COLO668 (cell line): ENCODE measurements around the gene DRG1.
"Not testable (repeated sequence)": the region's sequence is repeated elsewhere in the genome, so short reads cannot be mapped to it uniquely, and the experiment has no call there.

Experiments used
- DNase-seq: peaks from one replicate; lab custom pipeline; 2025; ENCODE audit not compliant: unreplicated experiment; lab: John Stamatoyannopoulos, UW

DRG1 gene

DNA sequence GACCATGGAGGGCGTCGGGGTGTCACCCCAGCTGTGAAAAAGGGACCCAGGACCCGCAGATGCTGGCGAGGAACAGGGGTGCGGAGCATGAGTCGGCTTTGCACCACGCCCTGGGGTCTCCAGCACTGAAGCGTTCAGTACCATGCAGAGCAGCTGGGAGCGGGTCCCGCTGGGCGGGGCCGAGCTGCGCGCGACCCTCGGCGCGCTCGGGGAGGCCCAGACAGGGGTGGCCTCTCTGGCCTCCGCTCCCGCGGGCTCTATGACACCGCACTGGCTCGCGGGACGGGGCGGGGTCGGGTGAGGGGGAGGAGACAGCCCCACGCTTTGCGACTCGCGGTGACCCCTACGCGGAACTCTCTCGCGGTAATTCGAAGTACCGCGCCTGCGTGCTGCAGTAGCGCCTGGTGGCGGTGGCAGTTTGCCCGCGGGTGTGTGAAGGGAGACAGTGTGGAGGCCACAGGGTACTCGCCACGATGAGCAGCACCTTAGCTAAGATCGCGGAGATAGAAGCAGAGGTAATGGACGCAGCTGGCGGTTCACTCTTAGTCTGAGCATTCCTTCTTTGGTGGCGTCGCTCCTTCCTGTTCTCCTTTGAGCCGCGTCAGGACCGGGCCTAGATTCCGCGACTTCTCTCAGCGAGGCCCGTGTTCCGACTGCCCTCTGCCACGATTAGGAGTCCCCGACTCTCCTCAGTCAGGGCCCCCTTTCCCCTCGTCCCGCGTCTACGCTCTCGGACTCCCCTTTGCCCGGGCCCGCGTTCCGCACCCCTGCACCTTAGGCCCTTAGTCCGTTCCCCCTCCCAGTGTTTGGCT, at the start of gene DRG1:
TSS of gene DRG1 (plus strand) at position 394 of the 812 bp plus-strand sequence. CDS start at position 474, 80 bp downstream.
- DNase-seq = peak; percentile 97

DNA sequence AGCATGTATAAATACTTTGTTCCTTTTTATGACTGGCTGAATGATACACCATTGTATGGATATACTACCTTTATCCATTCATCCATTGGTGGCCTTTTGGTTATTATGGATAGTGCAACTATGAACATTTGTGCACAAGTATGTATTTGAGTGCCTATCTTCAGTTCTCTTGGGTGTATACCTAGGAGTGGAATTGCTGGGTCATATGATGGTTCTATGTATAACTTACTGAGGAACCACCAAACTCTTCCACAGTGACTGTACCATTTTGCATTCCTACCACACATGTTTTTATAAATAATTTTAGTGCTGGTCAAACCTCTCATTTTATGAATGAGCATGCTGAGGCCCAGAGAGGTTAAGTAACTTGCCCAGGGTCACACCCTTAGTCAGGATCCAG, 49.4 kb upstream of the DRG1 start:
- DNase-seq = no peak

DNA sequence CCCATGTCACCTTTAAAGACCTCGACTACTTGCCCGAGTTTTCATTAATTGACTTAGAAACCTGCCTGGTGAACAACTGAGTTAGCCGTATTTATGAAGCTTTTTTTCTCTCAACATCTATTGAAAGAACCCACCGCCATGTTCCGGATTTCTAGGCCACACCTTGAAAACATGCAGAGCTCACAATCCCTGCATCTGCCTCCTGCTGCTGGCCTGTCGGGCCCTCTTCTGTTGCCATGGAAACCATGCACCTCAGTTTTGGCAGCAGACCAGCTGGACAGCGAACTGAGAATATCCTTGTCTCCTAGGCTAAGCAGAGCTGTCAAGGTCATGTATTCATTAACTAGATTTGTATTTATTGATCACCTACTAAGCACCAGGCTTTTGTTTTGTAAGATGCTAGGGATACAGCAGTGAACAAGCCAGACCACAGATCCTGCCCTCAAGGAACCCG, 49.0 kb upstream of the DRG1 start:
- peak; percentile 60 for DNase-seq

DNA sequence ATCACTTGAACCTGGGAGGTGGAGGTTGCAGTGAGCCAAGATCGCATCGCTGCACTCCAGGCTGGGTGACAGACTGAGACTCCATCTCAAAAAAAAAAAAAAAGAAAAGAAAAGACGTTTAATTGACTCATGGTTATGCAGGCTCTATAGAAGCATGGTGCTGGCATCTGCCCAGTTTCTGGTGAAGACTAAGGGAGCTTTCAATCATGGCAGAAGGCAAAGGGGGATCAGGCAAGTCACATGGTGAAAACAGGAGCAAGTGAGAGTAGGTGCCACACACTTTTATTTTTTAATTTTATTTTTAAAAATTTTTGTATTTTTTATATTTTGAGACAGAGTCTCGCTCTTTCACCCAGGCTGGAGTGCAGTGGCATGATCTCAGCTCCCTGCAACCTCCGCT, 44.9 kb upstream of the DRG1 start:
- no peak for DNase-seq

DNA sequence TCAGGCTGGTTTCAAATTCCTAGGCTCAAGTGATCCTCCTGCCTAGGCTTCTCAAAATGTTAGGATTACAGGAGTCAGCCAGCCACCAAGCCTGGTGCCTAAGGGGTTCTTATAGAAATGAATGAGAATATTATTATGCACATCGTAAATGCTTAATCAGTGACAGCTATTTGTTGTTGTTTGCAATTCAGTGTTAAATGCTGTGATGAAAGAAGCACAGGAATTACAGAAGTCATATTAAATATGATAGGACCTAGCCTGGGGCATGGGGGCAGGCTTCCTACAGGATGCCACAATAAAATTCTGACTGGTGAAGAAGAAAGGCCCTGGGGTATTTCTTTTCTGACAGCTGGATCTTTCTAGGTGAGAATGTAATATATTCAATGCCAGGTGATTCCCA, 39.4 kb upstream of the DRG1 start:
- no peak for DNase-seq

DNA sequence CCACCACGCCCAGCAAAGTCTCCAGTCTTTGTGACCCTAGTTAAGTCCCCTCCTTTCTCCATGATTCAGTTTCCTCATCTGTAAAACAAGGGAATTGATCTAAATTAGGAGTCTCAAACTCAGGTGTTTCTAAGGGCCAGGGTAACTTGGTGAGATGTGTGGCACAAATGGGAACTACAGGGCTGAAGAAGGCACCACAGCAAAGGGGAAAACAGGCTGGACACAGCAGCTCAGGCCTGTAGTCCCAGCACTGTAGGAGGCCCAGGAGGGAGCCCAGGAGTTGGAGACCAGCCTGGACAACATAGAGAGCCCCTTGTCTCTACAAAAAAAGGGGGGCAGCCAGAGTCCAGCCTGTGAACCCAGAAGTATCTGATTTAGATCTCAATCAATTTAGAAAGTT, 37.7 kb upstream of the DRG1 start:
- DNase-seq = no peak

GRCh38 chr22:31363885-31364465, 35.4 kb upstream of the DRG1 start:
- DNase-seq = no peak

- DNase-seq = no peak
These were observed 32.0 kb upstream of the DRG1 start for GRCh38 chr22:31367426-31367825.

DNA sequence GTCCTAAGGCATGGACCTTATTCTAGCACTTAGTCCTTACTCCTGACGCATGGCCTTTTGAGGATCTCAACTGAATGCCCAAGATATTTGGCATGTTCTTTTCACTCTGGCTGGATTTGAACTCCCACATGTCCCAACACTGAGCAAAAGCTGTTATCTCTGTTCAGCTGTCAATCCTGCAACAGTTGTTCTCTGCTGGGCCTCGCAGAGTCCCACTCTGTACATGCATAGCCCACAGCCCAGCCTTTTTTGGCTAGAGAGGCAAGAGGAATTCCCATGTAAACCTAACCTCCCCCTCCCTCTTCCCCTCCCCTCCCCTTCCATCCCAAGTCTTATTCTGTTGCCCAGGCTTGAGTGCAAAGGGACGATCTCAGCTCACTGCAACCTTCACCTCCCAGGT, 21.8 kb upstream of the DRG1 start:
- no peak for DNase-seq

DNA sequence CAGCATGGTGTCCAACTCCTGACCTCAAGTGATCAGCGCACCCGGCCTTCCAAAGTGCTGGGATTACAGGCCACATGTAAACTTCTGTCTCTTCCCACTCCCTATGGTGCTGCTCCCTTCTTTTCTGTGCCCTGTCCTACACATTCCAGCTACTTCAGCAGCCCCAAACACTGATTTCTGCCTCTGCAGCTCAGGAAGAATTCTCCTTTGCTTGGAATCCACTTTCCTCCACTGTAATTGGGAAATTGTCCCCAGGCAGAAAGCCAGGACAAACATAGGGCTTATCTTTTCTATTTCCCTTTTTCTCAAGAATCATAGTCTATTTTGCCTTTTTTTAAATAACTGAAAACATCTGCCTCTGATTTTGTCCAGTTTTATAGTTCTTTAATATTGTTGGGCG, 21.3 kb upstream of the DRG1 start:
- no peak for DNase-seq

- not testable (repeated sequence) for DNase-seq
These were observed 20.8 kb upstream of the DRG1 start for GRCh38 chr22:31378651-31379050.

DNA sequence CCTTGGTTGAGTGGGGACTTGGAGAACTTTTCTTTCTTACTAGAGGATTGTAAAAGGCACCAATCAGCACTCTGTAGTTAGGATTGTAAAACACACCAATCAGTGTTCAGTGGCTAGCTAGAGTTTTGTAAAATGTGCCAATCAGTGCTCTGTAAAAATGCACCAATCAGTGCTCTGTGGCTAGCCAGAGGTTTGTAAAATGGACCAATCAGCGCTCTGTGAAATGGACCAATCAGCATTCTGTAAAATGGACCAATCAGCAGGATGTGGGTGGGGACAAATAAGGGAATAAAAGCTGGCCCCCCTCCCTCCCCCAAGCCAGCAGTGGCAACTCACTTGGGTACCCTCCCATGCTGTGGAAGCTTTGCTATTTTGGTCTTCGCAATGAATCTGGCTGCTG, 5.5 kb upstream of the DRG1 start:
- DNase-seq = no peak

DNA sequence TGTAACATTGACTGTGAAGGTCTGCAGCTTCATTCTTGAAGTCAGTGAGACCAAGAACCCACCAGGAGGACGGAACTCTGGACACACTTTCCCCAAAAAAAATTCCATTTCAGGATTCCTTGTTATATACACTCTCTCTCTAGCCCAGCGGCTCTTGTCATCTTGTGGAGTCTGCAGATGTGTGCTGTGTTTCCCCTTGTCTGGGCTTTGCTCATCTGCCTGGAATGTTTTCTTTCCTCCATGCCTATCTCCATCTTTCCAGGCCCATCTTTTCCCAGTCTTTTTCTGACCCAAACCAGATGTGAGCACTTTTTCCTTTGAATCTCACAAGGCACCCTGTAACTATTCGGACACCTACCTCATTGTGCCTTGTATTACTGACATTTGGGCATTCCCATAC, 5.1 kb upstream of the DRG1 start:
- DNase-seq = no peak

DNA sequence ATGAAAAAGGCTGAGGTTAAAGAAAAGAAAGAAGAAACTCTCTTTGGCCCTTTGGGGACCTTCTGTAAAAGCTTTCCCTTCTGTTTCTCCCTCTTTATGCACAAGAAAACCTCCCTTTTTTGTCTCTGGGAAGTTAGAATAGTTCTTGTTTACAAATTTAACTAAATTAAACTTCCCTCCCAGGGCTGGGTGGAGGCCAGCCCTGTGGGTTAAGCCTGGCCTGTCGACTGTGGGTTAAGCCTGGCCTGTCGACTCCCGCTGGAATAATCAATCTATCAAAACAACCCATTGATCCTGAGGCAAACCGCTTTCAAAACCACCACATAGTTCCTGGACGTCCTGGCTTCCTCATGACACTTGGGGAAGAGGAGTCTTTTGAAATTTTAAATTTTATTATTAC, 1.2 kb upstream of the DRG1 start:
- DNase-seq = no peak

- peak; percentile 28 for DNase-seq
These were observed 606 bp downstream of the DRG1 start for GRCh38 chr22:31400023-31400397.

GRCh38 chr22:31402350-31402749, 2.9 kb downstream of the DRG1 start:
- DNase-seq = not testable (repeated sequence)

DNA sequence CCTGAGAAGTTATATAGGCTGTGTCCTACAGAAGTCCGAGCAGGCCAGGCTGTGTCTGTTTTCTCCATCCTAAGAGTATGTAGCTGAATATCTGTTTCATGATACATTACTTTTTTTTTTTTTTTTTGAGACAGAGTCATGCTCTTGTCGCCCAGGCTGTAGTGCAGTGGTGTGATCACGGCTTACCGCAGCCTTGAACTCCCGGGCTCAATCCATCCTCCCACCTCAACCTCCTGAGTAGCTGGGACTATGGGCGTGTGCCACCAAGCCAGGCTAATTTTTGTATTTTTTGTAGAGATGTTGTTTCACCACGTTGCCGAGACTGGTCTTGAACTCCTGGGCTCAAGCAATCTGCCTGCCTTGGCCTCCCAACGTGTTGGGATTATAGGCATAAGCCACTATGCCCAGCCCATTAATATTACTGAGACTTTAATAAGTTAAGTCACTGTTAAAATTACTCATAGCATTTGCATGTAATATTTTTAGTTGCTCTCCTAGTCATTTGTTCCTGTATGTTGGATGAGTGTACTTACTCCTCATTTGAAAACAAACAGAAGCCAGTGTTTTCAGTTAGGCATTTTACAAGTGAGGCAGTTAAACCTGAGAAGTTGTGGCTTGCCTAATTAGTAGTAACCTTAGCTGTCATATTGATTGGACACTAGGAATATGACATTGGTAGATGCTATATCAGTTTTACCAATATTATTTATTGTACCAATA, 26.1 kb downstream of the DRG1 start:
- DNase-seq = no peak

DNA sequence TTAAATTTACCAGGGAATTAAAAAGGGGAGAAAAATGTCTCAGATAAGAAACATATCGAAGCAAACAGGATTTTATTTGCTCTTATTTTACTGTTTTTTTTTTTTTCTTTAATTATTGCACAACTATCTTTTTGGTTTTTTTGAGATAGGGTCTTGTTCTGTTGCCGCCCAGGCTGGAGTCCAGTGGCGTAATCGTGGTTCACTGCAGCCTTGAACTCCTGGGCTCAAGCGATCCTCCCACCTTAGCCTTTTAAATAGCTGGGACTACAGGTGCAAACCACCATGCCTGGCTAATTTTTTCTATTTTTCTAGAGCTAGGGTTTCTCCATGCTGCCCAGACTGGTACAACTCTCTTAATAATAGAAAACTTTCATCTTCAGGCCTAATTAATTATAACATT, 32.5 kb downstream of the DRG1 start:
- DNase-seq = no peak

GRCh38 chr22:31436132-31436531, 36.7 kb downstream of the DRG1 start:
- DNase-seq = no peak

GRCh38 chr22:31439808-31440207, 40.4 kb downstream of the DRG1 start:
- DNase-seq = no peak

DNA sequence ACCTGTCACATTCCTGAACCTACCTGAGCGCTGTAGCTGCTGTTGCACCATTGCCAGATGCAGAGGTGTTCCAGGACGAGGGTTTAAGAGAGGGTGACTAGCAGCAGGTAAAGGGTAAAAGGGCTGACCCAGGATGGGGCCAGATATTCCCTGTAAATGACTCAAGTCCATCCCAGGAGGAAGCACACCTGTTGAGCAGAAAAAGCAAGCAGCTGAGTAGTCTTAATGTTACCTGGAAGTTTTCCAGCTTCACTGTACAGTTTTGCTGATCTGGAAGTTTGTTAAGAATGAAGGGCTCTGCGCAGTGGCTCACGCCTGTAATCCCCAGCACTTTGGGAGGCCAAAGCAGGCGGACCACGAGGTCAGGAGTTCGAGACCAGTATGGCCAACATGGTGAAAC, 41.3 kb downstream of the DRG1 start:
- no peak for DNase-seq

DNA sequence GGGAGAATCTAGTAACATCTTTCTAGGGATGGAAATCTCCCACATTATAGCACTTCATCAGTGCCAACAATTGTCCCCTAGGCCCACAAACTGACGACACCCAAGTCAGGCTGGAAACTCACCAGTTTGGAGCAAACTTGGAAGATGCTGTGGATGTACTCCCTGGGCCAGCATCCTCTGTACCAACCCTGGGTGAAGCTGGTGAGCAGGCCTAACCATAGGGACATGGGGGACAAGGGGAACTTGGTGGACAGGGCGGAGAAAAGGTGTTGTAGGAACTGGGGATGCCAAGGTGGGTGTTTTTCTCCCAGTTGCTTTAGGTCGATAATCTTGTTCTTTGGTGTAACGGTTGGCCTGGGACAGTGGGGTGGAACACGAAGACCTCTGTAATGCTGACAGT, 42.2 kb downstream of the DRG1 start:
- DNase-seq = no peak
